SKM-1 treated with dmso at 0.1 percent for 144 hours (cell line): ENCODE data around the gene LAMC3.

Source experiments
- DNase-seq: peaks from one replicate; lab custom pipeline; 2025; ENCODE audit not compliant: unreplicated experiment; lab: John Stamatoyannopoulos, UW

The LAMC3 gene

DNA sequence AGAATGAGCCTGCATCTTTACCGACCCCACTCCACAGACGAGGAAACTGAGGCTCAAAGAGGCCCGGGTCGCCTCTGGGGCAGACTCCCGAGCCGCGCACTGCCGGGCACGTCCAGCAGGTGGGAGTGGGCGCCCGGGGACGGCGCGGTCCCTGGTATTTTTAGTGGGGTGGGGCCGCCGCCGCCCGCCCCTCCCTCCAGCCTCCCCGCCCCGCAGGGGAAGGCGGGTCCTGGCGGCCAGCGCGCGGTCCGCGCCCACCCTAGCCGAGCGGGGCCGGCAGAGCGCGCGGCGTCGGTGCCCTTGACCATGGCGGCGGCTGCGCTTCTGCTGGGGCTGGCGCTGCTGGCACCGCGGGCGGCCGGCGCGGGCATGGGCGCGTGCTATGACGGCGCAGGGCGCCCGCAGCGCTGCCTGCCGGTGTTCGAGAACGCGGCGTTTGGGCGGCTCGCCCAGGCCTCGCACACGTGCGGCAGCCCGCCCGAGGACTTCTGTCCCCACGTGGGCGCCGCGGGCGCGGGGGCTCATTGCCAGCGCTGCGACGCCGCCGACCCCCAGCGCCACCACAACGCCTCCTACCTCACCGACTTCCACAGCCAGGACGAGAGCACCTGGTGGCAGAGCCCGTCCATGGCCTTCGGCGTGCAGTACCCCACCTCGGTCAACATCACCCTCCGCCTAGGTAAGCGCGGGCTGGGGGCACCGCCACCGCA lies at the start of gene LAMC3:
TSS of gene LAMC3 (plus strand) at position 266 of the 710 bp plus-strand sequence. CDS start at position 307, 41 bp downstream.
- DNase-seq = no peak

DNA sequence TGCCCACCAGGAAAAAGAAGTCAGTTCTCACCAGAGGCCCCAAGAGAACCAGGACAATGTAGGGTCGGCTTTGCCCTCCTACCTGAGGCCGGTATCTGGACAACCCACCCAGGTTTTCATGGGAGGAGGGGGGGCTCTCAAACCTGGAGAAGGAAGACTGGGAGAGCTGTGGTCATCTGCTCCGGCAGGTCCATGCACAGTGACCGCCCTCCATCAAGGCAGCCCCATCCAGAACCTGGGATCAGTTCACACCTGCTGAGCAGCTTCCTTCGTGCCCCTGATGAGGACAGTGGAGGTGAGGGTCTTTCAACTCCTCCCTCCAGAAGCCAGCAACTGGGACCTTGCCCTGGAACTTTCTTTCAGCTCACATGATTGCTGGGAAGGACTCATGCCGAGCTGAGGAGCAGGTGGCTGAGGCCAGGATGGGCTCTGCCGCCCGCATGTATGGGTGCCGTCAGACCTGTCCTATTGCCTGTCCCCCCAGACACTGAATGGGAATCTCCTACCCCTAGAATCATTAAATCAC lies 49.1 kb upstream of the LAMC3 start:
- no peak for DNase-seq

DNA sequence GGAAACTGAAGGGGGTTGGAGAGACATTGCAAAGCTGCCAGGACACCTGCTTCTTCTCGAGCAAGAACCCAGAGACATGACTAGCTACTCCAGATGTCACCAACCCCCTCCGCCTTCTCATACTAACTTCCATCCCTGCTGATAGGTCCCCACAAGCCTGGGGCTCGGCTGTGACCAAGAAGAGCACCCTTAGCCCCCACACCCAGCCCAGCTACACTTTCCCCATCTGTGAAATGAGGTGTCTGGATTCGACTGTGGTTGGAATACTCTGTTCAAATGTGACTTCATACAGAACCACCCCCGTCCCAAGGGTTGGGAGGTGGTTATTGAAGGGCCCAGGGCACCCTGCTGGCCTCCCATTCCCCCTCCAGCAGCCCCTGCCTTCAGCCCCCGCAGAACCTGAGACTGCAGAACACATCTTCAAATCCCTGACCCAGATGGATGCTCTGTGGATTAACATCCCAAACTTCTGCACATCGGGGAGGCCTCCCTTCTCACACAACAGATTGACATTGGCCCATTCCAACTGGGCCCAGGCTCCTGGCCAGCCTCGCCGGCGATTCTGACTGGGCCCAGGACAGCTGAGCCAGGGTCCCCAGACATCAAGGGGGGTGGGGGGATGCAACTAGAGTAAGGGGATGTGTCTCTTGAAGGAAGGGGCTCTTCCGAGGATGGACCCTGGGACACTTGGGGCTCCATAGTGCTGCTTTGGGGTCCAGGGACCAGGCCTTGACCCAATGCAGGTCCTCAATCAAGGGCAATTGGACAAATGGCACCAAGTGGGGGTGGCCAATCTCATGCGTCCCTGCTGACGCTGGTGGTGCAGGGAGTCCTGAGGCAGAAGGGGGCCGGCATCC lies 48.2 kb upstream of the LAMC3 start:
- DNase-seq = no peak

DNA sequence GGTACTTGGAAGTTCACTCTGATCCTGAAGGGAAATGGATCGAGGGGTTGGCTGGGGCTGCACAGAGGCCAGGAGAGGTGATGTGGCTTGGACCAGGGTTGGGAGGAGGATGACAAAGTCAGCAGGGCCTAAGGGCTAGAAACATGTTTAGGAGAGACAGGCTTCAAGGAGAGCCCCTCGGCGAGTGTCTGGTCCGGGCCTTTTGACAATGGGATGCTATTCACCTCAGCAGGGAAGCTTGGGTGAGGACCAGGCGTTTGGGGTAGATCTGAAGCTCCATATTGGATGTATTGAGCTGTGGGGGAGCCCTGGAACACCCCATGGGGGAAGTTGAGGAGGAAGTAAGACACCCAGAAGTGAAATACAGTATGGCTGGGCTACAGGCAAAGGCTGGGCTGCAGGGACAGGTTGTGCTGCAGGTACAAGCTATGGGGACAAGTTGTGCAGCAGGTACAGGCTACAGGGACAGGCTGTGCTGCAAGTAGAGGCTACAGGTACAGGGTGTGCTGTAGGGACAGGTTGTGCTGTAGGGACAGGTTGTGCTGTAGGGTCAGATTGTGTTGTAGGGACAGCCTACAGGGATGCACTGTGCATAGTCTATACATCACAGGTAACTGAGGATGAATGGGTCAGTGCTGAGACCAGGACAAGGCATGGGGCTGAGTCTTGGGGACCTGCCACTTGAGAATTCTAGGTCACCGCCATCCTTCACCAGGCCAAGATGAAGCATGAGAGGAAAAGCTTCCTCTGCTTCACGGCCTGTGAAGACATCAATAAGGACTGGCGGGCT lies 47.3 kb upstream of the LAMC3 start:
- DNase-seq = no peak

DNA sequence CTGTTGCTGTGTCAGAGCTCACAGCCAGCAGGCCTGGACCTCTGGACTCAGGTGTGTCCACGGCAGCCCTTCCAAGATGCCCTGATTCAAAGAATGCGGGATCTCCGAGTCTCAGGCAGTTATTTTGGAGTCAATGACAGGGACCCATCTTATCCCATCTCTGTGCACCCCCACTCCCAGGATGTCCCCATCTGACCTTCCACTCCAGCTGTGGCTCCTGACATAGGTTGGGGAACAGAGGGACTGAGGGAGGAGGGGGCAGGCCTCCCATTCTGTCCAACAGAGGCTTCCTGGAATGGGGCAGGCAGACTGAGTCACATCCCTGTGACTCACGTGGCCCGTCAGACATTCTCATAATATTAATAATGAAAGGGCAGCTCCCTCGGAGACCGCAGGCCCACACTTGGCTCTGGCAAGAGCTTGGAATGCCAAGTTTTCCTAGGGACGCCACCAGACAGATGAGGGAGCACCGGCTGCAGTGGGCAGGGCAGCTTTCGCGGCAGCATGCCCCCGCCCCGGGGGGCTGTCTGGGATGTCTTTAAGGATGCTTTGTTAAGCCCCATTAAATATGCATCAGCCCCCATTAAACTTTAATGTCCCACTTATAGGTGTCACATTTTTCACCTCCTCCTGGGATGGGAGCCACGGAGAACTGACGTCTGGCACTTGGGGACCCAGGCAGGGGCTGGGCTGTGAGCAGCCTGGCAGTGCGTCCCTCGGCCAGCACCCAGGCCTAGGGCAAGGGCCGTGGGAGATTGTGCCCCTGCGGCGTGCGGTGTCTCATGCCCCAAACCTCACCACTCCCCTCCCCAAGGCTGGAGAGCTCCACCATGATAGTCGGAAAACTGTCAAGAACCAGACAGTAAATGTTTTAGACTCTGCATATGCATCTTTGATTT lies 46.3 kb upstream of the LAMC3 start:
- no peak for DNase-seq

DNA sequence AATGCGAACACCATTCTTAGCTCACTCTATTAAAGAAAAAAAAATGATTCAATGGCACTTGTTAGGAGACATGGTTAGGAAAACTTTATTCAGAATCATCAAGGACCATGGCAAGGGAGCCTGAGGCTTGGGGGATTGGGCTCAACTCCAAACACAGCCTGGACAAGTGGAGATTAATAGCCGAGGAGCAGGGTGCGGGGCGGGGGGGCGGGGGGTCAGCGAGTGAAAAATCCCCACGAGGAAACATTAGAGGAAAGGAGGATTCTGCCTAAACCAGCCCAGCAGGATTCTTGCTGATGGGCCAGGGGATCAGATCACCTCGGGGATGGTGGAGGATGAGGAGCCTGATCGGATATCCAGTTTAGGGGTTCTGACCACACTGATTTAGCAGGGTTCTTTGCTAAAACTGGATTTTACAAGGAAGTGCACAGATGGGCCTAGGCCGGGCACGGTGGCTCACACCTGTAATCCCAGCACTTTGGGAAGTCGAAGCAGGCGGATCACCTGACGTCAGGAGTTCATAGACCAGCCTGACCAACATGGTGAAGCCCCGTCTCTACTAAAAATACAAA lies 45.6 kb upstream of the LAMC3 start:
- no peak for DNase-seq

DNA sequence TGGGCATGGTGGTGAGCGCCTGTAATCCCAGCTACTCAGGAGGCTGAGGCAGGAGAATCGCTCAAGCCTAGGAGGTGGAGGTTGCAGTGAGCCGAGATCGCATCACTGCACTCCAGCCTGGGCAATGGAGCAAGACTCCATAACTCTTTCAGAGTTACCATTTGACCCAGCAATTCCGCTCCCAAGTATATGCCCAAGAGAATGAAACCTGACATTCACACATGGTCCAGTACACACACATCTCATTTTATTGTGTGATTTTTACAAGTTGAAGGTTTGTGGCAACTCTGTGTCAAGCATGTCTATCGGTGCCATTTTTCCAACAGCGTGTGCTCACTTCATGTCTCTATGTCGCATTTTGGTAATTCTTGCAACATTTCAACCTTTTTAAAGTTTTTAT lies 45.1 kb upstream of the LAMC3 start:
- DNase-seq = no peak

DNA sequence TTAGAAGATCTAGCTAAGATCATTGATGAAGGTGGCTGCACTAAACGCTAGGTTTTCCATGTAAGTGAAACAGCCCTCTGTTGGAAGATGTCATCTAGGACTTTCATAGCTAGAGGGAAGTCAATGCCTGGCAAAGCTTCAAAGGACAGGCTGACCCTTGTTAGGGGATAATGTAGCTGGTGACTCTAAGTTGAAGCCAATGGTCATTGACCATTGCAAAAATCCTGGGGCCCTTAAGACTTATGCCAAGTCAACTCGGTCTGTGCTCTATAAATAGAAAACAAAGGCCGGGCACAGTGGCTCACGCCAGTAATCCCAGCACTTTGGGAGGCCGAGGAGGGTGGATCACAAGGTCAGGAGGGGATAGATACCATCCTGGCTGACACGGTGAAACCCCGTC lies 43.3 kb upstream of the LAMC3 start:
- no peak for DNase-seq

DNA sequence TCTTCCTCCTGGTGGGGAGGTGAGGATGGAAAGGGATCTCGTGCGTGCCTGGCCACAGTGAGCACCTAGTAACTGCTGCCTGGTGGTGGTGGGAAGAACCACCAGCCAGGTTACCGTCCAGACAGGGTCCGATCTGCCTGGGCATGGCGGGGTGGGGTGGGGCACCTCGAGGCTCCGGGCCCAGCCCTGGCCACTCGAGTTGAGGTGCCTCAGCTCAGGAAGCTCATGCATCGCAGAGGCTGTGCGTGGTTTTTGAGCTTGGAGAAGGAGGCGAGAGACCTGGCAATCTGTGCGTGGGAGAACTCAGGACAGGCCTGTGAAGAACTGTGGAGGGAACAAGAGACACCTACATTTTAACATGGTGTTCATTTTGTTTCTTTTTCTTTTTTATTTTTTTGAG lies 38.9 kb upstream of the LAMC3 start:
- DNase-seq = no peak

DNA sequence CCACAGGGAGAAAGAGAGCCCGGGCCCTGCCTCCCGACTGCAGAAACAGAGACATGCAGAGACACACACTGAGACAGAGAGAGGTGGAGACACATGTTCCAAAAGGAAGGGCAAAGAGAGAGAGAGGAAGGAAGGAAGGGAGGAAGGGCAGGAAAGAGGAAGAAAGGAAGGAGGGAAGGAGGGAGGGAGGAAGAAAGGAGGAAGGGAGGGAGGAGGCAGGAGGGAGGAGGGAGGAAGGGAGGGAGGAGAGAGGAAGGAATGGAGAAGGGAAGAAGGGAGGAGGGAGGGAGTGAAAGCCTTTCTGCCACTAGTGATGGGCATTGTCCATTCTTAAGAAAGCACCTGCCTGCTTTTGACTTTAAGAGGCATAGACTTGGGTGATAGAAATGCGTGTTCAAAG lies 38.1 kb upstream of the LAMC3 start:
- no peak for DNase-seq

DNA sequence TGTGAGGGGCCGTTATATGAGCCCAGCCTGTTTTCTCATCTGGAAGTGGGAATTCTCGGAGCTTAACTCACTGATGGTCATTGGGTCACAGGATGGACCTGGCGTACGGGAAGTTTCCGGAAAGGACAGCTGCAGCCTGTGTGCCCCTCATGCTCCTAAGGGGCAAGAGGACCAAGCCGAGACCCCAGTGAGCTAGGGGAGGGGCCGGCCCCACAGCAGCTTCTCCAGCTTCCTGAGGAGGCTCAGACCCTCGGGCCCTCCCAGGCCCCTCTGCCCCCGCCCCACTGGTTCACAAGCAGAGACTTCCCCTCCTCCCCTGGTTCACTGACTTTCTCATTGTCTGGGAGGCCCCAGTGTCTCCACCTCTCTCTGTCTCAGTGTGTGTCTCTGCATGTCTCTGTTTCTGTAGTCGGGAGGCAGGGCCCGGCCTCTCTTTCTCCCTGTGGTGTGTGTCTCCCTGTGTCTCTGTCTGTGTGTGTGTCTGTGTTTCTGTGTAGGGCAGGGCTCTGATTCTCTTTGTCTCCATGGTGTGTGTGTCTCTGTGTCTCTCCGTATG lies 37.6 kb upstream of the LAMC3 start:
- DNase-seq = no peak

DNA sequence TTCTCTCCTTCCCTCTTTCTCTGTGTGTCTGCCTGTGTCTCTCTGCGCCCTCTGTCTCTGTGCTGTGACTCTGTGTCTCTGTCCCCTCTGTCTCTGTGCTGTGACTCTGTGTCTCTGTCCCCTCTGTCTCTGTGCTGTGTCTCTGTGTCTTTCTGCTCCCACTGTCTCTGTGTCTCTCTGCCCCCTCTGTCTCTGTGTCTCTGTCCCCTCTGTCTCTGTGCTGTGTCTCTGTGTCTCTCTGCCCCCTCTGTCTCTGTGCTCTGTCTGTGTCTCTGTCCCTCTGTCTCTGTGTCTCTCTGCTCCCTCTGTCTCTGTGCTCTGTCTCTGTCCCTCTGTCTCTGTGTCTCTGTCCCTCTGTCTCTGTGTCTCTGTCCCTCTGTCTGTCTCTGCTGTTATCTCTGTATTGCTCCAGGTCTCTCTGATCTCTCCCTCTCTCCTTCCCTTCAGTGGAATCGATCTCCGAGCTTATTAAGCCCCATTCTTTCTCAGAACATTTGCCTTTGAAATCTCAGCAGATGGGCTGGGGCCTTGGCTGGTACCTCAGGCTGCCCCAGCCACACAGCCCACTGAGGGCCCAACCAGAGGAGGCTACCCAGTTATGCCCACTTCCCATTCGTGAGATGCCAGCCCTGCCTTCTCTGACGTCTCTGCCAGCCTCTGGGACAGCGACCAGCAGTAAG lies 36.6 kb upstream of the LAMC3 start:
- DNase-seq = no peak

DNA sequence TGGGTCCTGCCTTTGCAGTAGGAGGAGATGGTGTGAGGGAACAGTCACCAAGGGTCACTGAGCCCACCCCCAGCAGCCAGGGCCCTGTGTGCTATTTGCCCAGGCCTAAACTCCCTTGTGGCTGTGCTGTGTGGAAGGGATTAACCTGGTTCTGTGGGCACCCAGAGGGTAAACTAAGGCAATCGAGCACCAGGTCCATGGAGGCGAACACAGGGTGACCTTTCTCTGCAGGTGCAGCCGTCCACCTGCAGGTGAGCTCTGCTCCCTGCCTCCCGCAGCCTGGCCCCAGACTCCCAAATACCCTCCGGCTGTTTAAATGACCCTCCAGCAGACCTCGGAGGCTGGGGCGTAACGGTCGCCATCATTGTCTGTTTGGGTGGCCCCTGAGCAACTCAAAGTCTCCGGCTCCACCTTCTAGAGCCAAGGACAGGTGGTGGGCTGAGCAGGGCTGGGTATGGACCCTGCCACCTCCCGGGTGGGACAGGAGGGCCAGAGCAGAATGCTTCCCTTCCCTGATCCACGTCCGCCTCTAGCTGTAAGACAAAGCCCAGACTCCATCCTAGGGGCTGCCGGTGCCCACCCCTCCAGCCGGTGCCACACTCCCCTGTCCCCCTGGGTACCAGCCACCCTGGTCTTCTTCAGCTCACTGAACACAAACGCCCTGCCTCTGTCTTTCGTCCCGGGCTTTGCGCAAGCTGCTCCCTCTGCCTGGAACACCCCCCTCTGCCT lies 35.9 kb upstream of the LAMC3 start:
- DNase-seq = no peak

DNA sequence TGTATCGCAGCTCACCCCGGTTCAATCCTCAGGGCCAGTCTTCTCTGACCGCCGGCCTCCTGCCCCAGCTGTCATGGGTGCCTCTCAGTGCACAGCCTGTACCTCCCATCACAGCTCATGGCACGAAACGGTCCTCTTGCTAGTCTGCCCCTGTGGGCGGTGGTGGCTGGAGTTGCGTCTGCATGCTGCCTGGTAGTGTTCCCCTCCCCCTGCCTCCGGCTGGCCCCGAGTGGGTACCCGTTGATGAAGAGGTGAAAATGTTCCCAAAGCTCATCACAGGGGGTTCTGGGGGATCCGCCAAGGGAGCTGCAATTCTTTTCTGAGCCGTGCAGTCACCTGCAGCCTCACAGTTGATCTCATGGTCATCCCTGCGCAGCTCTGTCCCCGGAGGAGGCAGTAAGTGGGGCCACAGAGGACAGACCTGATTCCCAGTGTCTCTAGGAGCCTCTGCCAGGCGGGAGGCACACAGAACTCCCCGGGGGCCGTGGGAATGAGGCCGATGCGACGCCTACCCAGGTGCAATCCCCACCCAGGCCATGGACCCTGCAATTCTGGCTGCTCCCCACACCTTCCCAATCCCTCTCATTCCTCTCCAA lies 35.2 kb upstream of the LAMC3 start:
- DNase-seq = no peak

DNA sequence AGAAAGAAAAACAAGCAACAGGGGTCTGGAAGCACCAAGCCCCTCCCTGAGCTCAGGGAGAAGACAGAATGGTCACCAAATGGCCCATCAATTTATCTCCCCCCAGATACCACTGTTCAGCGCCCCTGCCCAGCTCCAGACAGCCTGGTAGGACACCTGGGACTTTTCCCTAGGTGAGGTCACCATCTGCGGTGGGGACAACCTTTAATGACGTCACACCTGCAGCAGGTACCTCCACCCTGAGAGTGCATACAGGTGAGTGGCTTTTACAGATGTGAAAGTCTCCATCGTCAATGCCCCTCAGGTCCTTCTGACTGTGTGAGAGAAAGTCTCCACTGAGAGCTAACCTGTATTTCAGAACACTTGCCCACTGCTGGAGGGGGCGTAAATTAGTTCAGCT lies 34.3 kb upstream of the LAMC3 start:
- DNase-seq = no peak

DNA sequence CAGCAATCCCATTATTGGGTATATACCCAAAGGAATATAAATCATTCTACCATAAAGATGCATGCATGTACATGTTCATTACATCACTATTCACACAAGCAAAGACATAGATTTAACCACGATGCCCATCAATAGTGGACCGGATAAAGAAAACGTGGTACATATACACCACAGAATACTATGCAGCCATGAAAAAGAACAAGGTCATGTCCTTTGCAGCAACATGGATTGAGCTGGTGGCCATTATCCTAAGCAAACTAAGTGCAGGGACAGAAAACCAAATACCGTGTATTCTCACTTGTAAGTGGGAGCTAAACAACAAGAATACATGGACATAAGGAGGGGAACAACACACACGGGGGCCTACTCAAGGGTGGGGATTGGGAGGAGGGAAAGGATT lies 33.8 kb upstream of the LAMC3 start:
- DNase-seq = no peak

DNA sequence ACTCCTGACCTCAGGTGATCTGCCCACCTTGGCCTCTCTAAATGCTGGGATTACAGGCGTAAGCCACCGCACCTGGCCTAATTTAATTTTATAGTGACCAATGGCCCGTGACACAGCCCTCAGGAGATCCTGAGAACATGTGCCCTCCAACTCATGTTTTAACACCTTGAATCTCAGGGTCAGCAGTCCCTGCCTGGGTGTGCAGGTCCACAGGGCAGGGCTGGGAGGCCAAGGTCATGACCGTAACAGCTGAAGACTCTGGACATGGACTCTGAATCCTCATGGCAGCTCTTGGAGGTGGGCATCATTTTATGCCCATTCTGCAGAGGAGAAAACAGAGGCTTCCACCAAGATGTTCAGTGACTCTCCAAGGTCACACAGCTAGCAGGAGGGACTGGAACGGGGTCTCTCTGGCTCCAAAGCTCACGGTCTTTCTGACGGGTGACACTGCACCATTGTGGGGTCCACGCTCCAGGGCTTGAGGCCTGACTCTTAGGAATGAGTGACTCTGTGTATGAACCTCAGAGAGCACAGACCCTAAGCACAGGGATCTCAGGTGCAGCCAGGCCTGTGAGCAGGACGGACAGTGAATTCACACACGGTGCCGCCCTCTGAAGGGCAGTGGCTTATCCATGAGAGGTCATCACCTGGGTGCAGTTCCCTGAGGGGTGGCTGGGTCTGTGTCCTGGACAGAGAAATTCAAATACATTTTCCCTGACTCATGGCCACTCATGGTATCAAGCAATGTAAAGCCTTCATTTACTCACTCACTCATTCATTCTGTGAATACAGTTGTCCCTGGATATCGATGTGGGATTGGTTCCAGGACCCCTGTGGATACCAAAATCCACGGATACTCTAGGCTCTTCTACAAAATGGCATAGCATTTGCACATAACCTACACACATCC lies 32.8 kb upstream of the LAMC3 start:
- DNase-seq = no peak
